GF-D8 (cell line): Measurements from ENCODE around the gene FGF14.
"Not testable (repeated sequence)": the region's sequence is repeated elsewhere in the genome, so short reads cannot be mapped to it uniquely, and the experiment has no call there.

Source experiments
- DNase-seq: peaks from one replicate; lab custom pipeline; 2025; lab: John Stamatoyannopoulos, UW

The FGF14 gene

DNA sequence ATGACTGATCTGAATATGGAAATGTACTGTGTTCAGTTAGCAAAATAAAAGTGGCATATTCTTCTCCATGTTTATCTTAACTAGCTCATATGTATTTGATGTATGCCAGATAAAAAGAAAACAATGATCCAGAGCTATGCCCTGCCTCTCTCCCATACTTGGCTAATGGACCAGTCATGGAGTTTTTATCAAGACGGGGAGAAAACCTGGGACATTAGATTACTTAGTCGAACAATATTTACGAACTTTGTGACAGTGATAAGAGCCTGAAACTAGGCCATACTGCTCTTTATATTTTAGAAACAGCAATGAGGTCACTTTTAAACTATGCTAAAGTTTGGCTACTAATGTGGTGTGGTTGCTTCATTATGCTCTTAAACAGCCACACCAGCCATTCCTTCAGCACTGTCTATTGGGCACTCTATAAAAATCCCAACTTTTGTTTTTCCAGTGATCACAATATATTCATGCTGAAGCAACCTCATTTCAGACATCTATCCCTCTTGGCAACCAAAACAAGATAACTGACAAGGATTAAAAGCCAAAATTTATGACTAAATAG, 265.0 kb downstream of the FGF14 start:
- no peak for DNase-seq

DNA sequence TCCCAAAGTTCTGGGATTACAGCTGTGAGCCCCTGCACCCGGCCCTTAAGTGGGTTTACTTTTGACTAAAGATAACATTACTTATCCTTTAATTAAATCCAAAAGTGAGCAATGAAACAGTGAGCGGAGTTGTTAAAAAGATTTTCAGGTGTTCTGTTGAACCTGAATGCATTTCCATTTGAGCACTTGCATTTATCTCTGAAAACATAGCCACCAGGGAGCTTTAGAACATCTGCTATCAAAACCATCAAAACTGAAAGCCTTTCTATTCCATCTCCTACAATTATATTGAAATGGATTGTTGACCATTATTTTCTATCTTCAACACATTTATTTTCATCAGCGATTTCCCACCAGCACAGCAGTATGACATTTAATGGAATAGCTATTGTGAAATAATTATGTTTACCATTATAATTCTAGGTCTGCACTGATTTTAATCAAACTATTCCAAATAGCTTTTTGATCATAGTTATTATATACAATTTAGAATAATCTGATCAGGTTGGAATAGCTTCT, 269.0 kb downstream of the FGF14 start:
- DNase-seq, result no peak

DNA sequence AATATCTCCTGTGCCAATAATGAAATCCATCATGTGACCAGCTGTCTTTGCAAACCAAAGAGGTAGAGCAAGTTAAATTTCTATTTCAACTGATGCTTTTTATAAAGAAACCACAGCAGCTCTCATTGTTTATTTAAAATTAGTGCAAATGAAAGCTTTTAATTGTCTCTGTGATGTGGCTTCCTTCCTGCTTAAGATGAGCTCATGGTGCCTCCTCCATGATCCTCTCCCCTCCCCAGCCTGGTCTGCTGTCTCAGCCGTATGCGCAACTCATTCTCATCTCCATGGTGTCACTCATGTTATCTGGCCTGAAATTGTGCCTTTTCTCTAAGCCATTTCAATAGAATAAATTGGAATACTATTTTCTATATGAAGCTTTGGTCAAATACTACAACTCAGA, 270.6 kb downstream of the FGF14 start:
- no peak for DNase-seq

DNA sequence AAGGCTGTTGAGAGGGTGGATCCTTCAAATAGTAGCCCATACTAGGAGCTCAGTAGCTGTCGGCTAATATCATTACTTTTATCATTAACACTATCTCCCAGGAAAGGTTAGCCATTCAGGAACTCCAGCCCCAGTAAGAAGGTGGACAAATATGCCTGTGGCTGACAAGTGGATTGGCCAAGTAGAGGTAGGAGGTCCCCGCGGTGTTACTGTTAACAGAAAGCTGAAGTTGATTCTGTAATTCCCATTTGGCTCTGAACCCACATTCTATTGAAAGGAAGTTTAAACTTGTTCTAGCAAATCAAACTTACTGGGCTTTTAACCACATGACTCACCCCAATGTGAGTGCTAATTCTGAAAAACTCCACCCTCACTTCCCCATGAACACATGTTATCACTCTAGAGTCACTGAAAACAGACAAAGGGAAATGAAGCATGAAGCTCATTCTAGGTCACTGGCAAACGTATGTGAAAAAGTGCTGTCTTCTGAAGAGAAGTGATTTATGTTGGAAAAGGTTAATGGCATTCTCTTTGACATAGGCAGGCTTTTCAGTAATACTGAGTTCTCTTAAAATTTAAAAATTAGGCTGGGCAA, 273.5 kb downstream of the FGF14 start:
- DNase-seq, result no peak

DNA sequence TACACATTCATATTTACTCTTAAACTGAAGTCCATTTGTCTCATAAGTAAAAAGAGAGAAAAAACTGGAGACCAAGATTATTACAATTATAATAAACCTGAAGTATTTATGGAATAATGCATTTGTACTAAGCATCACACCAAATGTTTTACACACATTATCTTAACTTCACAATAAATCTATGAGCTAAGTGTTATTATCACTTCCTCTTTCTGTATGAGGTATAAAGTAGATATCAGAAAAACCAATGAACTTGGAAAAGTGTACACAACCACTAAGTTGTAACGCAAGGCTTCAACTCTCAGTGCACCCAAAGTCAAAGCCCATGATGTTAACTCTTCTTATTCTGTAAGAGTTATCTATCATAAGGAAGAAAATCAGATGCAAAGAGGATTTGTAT, 274.7 kb downstream of the FGF14 start:
- DNase-seq, result no peak

DNA sequence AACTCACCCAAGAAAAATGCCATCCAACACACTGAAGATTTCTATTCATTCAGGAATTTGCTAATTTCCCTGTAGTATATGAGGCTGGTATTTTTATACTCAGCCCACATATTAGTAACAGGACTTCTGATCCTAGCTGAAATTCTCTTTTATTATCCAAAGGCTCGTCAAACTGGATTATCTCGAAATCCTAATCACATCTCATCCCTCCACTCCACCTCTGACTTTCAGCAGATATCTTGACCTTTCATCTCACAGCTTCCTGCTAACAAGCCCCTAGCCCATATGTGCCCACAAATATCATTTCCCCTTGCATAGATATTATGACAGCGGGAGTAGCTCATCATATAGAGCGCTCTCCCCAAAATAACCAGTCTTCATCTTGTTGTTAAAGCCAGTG, 279.7 kb downstream of the FGF14 start:
- DNase-seq, result no peak

DNA sequence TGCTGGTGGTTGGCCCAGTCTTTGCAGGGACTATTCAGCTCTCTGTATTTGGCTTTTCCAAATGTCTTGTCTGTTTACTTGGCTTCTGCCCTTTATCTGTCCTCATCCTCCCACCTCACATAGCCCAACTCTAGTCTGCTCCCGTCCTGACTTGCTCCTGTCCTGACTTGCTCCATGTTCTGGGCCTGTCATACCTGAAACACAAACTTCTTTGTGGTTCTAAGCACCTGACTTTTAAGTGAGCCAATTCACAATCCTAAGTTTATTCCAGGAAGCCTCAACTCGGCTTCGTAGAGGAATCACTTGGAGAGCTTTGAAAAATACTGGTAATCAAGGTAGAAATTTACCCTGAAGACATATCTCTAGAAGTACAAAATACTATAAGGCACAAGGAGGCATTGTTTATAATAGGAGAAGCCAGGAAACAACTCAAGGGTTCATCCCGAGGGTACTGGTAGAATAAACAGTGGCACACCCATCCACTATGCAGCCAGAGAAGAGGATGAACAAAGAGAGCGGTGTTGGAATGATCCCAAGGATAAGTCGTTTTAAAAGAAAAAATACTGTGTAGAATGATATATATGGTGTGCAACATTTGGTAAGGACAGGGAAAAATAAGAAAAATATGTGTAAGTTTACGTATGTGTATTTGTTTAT, 284.5 kb downstream of the FGF14 start:
- DNase-seq, result no peak

DNA sequence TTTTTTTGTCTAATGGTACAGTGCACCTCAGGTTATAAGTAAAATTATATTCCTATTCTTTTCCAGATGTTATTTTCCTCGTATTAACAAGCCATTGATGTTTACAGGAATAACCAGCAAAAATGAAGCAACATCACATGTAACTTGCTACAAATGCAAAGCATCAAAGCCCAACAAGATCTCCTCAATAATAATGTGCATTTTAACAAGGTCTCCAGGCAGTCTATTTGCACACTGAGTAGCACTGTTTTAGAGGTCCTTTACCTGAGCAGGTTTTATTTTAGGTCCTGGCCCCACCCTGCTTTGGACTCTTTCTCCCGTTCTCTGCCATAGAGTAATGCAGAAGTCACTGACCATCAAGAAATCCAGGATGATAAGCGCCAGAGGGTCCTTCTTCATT, 298.4 kb downstream of the FGF14 start:
- DNase-seq, result no peak

DNA sequence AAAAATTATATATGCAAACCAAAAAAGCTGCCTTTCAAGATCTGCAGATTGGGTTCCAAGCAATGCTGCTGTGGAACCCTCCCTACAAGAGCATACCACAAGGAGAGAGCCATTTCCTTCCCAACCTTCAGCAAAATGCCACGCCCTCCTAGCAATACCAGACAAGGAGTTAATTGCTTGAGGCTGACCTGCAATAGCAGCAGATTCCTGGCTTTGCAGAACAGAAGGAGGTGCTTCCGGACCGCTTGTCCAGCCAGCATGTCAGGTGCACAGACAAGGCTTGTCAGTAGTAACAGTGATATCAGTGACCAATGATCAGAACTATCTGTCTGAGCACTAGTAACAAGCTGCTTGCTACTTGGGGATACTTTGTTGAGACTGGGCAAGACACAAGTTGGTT, 301.6 kb downstream of the FGF14 start:
- no peak for DNase-seq

DNA sequence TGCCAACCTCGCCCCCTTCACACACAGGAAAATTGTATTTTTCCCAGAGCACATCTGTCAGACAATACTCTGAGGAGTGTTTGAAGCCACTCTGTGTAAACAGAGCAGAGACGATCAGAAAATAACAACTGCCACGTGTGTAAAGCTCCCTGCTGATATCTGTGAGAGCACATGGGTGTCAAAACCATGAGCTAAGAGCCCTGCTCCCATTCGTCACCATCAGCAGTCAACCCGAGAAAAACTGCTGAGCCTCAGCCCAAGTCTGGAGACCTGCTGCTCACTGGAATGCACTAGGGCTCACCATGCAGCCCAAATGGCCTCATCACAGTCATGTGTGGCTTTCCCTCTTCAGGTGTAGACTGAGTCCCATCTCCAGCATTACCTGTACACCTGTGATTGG, 304.1 kb downstream of the FGF14 start:
- no peak for DNase-seq

DNA sequence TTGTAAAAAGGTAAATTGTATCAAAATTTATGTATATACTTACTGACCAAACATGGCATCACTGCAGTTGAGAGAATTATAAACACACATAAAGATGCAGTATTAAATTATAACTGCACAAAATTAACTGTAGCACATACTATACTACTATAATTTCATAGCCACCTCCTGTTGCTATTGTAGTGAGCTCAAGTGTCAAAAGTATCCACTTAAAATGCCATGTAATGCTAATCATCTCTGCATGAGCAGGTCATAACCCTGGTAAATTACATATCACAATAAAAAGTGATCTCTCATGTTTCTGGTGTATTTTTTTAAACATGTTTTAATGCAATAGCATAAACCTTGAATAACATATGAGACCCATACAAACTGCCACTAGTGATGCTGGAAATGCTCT, 308.6 kb downstream of the FGF14 start:
- not testable (repeated sequence) for DNase-seq

DNA sequence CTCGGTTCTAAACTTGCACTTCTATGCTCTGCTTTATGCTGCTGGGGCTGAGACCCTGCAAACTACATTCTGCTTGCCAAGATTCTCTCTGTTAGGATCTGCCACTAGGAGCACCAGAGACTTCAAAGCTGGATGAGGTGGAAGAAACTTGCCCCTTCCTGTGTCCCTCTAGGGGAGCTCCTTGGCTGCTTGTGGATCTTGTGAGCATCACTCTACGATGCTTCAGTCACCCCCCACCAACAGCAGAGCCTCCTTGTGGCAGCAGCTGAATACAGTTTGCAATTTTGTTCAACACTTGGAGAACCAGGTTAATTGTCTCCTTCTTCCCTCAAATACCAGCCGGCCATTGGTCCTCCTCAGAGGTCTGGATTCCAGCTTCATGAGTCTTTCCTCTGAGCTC, 310.6 kb downstream of the FGF14 start:
- DNase-seq, result no peak

DNA sequence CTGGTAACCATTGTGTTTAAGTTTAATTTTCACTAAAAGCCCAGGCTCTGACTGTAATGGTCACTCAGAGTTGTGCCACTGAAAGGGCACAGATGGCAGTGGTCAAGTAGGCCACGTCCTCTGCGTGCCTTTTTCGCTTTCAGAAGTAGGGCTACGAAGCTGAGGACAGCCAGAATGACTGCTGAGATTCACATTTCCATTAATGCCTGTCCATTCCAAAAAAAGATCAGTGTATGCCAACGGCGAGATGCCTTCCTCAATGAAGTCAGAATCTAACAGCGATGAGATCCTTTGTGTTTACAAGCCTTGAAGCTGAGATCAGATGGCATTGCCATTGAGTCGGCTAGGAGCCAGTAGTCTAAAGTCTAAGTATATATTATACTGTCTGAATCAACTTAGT, 311.3 kb downstream of the FGF14 start:
- no peak for DNase-seq

DNA sequence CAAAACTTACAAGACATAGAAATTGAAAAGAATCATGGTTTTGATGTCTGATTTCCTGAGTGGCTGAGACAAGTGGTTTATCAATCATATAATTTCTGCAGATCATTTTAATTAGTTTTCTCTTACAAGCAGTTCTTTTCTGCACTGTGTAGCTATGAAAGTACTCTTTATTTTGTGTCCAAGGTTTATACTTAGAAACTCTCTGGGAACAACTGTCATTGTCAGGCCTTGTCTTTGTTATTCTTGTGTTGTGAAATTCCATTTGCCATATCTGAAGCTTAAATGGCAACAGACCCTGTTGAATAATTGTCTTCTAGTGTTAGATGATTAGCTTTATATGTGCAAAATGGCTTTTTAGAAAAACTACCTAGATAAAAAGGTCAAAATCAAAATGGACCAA, 312.1 kb downstream of the FGF14 start:
- no peak for DNase-seq

DNA sequence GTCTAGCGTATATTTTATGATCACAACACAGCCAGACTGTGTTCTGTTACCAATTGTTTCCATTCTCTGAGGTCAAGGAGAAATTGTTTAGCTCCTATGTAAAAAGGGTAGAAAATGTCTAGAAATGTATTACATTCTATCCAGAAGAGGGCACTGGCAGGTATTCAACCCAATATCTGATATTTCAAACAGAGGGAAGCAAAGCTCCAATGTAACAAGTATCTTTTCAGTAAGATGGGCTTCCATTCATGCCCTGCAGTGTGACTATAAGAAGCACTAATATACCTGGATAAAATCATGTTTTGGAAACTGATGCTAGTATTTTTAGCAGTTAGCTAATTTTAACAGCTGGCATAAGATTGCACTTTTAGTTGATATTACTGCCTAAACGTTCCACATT, 312.7 kb downstream of the FGF14 start:
- no peak for DNase-seq

DNA sequence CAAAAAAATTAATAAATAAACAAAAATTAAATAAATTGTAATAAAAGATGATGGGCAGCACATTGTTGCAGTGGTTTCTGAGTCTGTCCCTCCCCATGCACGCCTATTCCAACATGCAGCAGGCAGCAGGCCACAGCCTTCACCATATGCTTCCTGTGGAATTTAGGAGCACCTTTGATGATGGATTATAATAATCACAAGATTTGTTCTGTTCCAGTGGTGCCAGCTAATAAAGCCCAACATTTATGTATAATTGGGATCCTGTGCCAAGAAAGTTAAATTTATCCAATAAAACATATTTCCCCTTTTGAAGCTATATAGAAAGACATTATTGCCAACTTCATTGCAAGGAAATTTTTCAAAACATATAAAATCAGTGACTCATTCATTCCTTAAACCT, 328.6 kb downstream of the FGF14 start:
- DNase-seq, result no peak

DNA sequence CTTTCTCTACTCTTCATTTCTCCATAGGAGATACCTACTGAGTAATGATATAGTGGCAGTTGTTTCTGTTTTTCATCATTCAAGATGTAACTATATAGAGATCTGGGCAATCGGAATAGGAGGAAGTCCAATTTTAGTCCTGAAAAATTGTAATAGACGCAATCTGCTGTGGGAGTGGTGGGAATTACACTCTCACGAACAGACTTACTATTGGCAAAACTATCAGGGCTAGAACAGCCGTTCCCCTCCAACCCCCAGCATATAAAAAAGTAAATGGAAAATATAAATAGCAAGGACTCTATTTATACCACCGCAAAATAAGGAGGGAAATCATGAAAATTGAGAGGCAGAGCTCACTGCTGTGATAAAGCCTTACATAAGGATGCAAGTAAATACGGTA, 330.1 kb downstream of the FGF14 start:
- no peak for DNase-seq

DNA sequence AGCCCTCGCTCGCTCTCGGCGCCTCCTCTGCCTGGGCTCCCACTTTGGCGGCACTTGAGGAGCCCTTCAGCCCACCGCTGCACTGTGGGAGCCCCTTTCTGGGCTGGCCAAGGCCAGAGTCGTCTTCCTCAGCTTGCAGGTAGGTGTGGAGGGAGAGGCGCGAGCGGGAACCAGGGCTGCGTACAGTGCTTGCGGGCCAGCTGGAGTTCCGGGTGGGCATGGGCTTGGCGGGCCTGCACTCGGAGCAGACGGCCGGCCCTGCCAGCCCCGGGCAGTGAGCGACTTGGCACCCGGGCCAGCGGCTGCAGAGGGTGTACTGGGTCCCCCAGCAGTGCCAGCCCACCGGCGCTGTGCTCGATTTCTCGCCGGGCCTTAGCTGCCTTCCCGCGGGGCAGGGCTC, 333.5 kb downstream of the FGF14 start:
- not testable (repeated sequence) for DNase-seq

DNA sequence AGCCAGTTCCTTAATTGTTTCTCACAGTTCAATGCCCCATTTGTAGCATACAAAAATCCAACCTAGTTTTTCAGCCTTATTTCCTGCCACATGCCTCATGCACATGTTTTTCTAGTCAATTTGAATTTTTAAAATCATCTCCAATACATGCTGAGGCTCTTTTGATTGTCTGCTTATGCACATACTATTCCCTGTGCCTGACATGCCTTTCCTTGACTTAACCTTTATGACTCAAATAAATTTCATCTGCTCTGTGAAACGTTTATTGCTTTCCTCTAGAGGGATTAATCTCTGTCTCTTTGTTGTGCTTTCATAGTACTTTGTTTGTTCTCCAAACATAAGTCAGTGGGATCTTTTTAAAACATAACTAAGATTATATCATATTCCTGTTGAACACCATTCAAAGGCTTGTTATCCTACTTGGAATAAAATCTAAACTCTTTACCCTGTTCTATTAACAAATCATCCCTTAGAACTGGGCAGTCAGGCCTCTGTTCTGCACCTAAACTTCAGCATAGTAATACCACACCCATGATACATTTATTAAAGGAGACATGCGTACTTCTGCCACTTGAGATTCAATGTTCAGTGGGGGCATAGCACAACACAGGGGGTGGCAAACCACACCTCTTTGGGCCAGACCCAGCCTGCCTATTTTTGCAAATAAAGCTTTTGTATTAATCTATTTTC, 346.6 kb downstream of the FGF14 start:
- no peak for DNase-seq

DNA sequence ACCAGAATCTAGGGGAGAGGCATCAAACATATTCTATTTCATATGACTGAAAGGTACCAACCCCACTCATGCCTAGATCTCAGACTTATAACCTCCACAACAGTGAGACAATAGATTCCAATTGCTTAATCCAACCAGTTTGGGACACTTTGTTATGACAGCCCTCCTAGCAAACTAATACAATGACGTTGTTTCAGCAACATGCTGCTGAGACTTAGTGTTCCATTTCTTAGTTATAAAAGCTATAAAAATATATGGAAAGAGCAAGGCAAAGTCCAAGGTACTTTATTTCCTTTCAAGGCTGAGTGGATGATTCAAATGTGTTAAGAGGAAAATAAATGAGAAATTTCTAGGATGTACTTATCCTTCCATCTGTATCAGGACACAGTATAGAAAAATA, 352.0 kb downstream of the FGF14 start:
- DNase-seq, result no peak

DNA sequence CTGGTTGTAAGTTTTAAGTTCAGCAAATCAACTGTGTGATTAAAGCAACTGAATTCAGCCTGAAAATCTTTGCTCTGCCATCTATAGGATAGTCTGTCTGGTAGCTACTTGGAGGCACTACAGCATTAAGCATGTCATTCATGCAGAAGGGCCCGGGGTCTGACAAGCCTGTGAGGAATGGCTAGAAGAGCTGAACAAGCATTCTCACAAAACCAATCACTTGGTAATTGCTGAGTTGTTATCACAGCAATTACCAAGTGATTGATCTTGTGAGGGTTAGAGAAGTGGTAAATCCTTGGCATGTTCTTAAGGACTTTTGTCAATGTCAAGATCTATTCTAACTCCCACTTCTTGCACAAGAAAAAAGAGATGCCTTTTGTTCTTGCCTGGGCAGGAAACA, 356.1 kb downstream of the FGF14 start:
- DNase-seq, result no peak

DNA sequence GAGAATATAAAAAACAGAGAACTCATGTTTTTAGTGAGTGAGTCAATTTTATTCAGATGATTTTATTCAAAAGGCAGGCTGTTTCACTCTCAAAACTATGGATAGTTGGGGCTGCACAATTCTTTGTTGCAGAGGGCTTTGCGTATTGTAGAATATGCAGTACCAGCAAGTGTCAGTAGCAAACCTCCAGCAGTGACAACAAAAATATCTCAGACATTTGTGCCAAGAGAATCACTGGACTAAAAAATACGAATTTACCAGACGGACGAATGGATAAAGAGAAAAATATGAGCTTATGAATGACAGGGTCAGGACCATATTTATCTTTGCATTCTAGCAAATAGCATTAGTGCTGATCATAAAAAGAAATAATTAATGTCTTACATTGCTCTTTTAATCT, 359.1 kb downstream of the FGF14 start:
- no peak for DNase-seq

DNA sequence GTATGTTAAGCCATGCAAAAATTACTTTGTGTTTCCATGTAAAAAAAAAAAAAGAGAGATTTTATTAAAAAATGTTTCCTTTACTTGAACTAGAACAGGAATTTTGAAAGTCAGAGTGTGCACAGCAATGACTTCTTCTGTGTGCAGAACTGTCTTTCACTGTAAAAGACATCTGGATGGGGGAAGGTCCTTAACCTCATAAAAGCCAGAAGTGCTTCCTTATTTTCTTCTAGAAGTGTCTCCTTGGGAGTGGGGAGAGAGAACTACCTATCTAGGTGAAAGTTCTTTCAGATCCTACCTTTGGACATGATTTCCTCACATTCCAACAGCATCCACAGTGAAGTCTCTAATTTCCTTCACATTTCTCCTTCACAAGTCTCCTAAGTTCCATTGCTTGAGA, 360.3 kb downstream of the FGF14 start:
- no peak for DNase-seq
